ENCODE results near the gene SEMA4A. TPM values are rescaled to one million over a fixed set of nuclear protein-coding genes. Genes with fewer than 3 reads are reported as not detected.

Gene SEMA4A
- polyA plus RNA-seq, 1 experiment: 0.77 TPM

- peaks cover 17% of the 10 kb centered on the region for H3K36me3 ChIP-seq (ENCODE audit: control insufficient read depth, insufficient read depth, low read length)
- DNase-seq (ENCODE audit: low read depth): no peak
- CTCF ChIA-PET: interaction anchor here (1.2 to 33.9 kb wide), 4 partner anchors 10 to 81 kb away, joined by 4 to 983 read pairs (median 73); no protein-coding TSS in a partner anchor
- TF ChIP-seq, protein P1, sequence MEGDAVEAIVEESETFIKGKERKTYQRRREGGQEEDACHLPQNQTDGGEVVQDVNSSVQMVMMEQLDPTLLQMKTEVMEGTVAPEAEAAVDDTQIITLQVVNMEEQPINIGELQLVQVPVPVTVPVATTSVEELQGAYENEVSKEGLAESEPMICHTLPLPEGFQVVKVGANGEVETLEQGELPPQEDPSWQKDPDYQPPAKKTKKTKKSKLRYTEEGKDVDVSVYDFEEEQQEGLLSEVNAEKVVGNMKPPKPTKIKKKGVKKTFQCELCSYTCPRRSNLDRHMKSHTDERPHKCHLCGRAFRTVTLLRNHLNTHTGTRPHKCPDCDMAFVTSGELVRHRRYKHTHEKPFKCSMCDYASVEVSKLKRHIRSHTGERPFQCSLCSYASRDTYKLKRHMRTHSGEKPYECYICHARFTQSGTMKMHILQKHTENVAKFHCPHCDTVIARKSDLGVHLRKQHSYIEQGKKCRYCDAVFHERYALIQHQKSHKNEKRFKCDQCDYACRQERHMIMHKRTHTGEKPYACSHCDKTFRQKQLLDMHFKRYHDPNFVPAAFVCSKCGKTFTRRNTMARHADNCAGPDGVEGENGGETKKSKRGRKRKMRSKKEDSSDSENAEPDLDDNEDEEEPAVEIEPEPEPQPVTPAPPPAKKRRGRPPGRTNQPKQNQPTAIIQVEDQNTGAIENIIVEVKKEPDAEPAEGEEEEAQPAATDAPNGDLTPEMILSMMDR (IDR thresholded peaks at IDR 0.05; ENCODE audit: insufficient read depth, low read depth, low read length): no peak
- POLR2A ChIA-PET: interaction anchor here (0.6 kb wide), 1 partner anchor 1025 kb away, joined by 3 read pairs; no protein-coding TSS in a partner anchor
- H3K4me3 ChIP-seq (ENCODE audit: low read depth, low read length): no peak overlapping the region
- no peaks in the 10 kb centered on the region; the same call in none of the 2 replicates for H3K27me3 ChIP-seq (ENCODE audit: control insufficient read depth, insufficient read depth, low read length)
Observed at GRCh38 chr1:156143765-156144489, 9.5 kb upstream of the SEMA4A start.

DNA sequence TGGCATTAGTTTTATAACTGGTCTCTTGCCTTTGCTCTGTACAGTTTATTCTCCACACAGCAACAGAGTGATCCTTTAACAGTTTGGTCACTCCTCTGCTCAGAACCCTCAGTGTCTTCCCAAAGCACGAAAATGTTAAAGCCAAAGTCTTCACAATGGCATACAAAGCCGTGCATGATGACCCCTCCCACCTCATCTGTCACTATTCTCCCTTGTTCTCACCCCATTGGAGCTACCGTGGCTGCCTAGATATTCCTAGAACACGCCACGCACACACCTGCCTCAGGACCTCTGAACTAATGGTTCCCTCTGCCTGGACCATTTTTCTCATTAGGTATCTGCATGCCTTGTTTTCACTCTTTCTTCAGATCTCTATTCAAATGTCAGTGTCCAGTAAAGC is 8.6 kb upstream of the SEMA4A start:
- no peak for DNase-seq (ENCODE audit: low read depth)
- H3K4me3 ChIP-seq (ENCODE audit: low read depth, low read length): no peak overlapping the region
- peaks cover 12% of the 10 kb centered on the region for H3K36me3 ChIP-seq (ENCODE audit: control insufficient read depth, insufficient read depth, low read length)
- ChIA-PET CTCF (interaction anchor here (1.5 to 33.9 kb wide), 4 partner anchors 15 to 215 kb away, joined by 5 to 983 read pairs (median 58); no protein-coding TSS in a partner anchor), POLR2A (no interaction called here)
- TF ChIP-seq, protein P1 (IDR thresholded peaks at IDR 0.05; ENCODE audit: insufficient read depth, low read depth, low read length): no peak
- no peaks in the 10 kb centered on the region; the same call in none of the 2 replicates for H3K27me3 ChIP-seq (ENCODE audit: control insufficient read depth, insufficient read depth, low read length)

DNA sequence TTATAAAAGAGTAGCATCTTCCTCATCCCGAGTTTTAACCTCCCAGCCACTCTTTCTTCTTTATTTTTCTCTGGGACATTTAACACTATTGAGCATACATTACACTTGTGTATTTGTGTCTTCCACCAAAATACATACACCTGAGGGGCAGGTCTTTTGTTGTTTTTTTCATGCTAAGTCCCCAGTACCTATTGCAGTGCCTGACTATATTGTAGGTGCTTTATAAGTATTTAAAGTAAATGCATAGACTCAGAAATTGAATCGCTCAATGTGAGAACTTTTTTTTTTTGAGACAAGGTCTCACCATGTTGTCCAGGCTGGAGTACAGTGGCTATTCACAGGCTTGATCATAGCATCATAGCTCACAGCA is 7.8 kb upstream of the SEMA4A start:
- Histone ChIP-seq H3K27me3 (ENCODE audit: control insufficient read depth, insufficient read depth, low read length) (no peaks in the 10 kb centered on the region; the same call in none of the 2 replicates), H3K4me3 (ENCODE audit: low read depth, low read length) (no peak overlapping the region), H3K36me3 (ENCODE audit: control insufficient read depth, insufficient read depth, low read length) (peaks cover 5% of the 10 kb centered on the region)
- CTCF ChIA-PET: interaction anchor here (0.5 to 8.9 kb wide), 11 partner anchors 16 to 214 kb away, joined by 3 to 112 read pairs (median 5); no protein-coding TSS in a partner anchor
- DNase-seq (ENCODE audit: low read depth): no peak
- TF ChIP-seq, protein P1 (IDR thresholded peaks at IDR 0.05; ENCODE audit: insufficient read depth, low read depth, low read length): no peak
- POLR2A ChIA-PET: interaction anchor here (0.9 to 1.4 kb wide), 2 partner anchors 48 to 67 kb away, joined by 3 read pairs; partner anchors contain the start of genes PMF1 and SLC25A44

DNA sequence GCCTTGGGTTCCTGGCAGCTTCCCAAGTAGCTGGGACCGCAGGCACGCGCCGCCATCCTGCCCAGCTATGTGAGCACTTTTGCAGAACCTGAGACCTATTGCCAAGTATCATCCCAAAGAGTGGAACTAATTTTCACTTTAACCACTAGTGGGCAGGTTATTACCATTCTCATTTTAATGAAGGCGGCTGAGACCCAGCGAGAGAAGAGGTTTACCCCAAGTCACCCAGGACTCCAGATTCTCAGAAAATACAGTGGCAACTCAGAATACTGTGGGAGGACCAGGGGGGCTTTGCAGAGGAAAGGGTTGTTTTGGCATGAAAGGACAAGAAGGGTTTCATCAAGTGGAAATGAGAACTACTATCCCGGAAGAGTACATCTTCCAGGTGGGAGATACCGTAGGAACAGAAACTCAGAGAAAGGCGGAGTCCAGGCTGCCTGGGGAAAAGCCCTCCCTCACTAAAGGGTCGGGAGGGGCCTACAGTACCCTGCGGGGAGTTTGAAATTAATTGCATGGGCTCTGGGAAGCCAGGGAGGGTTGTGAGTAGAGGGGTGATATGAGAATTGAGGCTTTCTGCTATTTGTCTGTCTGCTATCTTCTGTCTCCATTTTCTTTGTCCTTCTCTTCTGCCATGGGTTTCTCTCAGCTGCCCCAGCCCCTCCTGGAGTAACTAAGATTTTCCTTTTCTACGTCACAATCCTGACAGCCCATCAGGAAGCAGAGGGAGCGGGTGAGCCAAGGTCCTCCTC is 7.2 kb upstream of the SEMA4A start:
- TF ChIP-seq, protein P1 (IDR thresholded peaks at IDR 0.05; ENCODE audit: insufficient read depth, low read depth, low read length): peak; percentile 73
- DNase-seq (ENCODE audit: low read depth): peak; percentile 78
- H3K27me3 ChIP-seq (ENCODE audit: control insufficient read depth, insufficient read depth, low read length): no peaks in the 10 kb centered on the region; the same call in none of the 2 replicates
- POLR2A ChIA-PET: interaction anchor here (0.9 to 1.4 kb wide), 3 partner anchors 27 to 67 kb away, joined by 3 read pairs; partner anchors contain the start of genes PMF1 and SLC25A44
- no peak overlapping the region for H3K4me3 ChIP-seq (ENCODE audit: low read depth, low read length)
- CTCF ChIA-PET: interaction anchor here (0.5 to 8.9 kb wide), 13 partner anchors 16 to 213 kb away, joined by 3 to 112 read pairs (median 4); partner anchors contain the start of gene PAQR6
- peaks cover 3% of the 10 kb centered on the region for H3K36me3 ChIP-seq (ENCODE audit: control insufficient read depth, insufficient read depth, low read length)

Measured in BJ (cell line).